MM.1S (cell line): Measurements from ENCODE around the gene CYP4F3.
"Not testable (repeated sequence)": the region's sequence is repeated elsewhere in the genome, so short reads cannot be mapped to it uniquely, and the experiment has no call there.

Experiments used
- DNase-seq: peaks from one replicate; pipeline ENCODE4 v3.0.0-alpha.2; 2015
- H2AFZ ChIP-seq: fragments of 300-600 bp; sonication (generic); 2 replicates; pipeline ENCODE4 v1.6.0; 2016; ENCODE audit warnings: antibody characterized with exemption, low read length
- H3F3A ChIP-seq: fragments of 300-600 bp; sonication (generic); 2 replicates; pipeline ENCODE4 v1.6.1; 2016; ENCODE audit warnings: mild to moderate bottlenecking, antibody characterized with exemption, low read length, moderate library complexity, mixed read lengths; ENCODE audit not compliant: insufficient read depth
- H3K27ac ChIP-seq: fragments of 300-600 bp; sonication (generic); 2 replicates; pipeline ENCODE4 v1.5.1; 2016; ENCODE audit warnings: mild to moderate bottlenecking, low read length
- H3K27me3 ChIP-seq: fragments of 300-600 bp; sonication (generic); replicated peaks from 2 replicates; pipeline ENCODE4 v1.6.0; 2016; ENCODE audit warnings: low read length; ENCODE audit not compliant: insufficient read depth
- H3K36me3 ChIP-seq: fragments of 300-600 bp; sonication (generic); replicated peaks from 2 replicates; pipeline ENCODE4 v1.6.1; 2016; ENCODE audit warnings: mild to moderate bottlenecking, low read length, mixed read lengths; ENCODE audit not compliant: insufficient read depth
- H3K4me1 ChIP-seq: fragments of 300-600 bp; sonication (generic); 2 replicates; pipeline ENCODE4 v1.6.1; 2016; ENCODE audit warnings: low read length, mixed read lengths
- H3K4me2 ChIP-seq: fragments of 300-600 bp; sonication (generic); 2 replicates; pipeline ENCODE4 v1.6.0; 2016; ENCODE audit warnings: low read depth, low read length
- H3K4me3 ChIP-seq: fragments of 300-600 bp; sonication (generic); 2 replicates; pipeline ENCODE4 v1.5.1; 2016; ENCODE audit warnings: low read length, mixed read lengths
- H3K79me2 ChIP-seq: fragments of 300-600 bp; sonication (generic); 2 replicates; pipeline ENCODE4 v1.6.1; 2016; ENCODE audit warnings: mixed run types, low read length, mixed read lengths
- H3K9ac ChIP-seq: fragments of 300-600 bp; sonication (generic); 2 replicates; pipeline ENCODE4 v1.6.1; 2016; ENCODE audit warnings: low read length, mixed read lengths
- H3K9me2 ChIP-seq: fragments of 300-600 bp; sonication (generic); replicated peaks from 2 replicates; pipeline ENCODE4 v1.6.1; 2016; ENCODE audit warnings: mild to moderate bottlenecking, low read length, mixed read lengths; ENCODE audit not compliant: insufficient read depth
- H3K9me3 ChIP-seq: fragments of 300-600 bp; sonication (generic); replicated peaks from 2 replicates; pipeline ENCODE4 v1.6.1; 2016; ENCODE audit warnings: mild to moderate bottlenecking, low read length, mixed read lengths; ENCODE audit not compliant: insufficient read depth
- H4K20me1 ChIP-seq: fragments of 300-600 bp; sonication (generic); 2 replicates; pipeline ENCODE4 v1.6.1; 2016; ENCODE audit warnings: mild to moderate bottlenecking, low read length, moderate library complexity, mixed read lengths; ENCODE audit not compliant: insufficient read depth
- CTCF ChIP-seq: fragments of 300-600 bp; sonication (generic); IDR thresholded peaks from 2 replicates; pipeline ENCODE4 v1.5.1; 2016; ENCODE audit warnings: antibody characterized with exemption, low read length, mixed read lengths
- EZH2 ChIP-seq: fragments of 300-600 bp; sonication (generic); optimal IDR thresholded peaks from 2 replicates; pipeline ENCODE3; 2017; ENCODE audit warnings: low read depth, mild to moderate bottlenecking, antibody characterized with exemption, low read length, mixed read lengths
- EZH2phosphoT487 ChIP-seq: fragments of 300-600 bp; sonication (generic); IDR thresholded peaks from 2 replicates; pipeline ENCODE4 v1.6.1; 2018; ENCODE audit warnings: antibody characterized with exemption, low read length

Gene CYP4F3

GRCh38 chr19:15595069-15595468, 45.6 kb upstream of the CYP4F3 start:
- H3K4me1 ChIP-seq: no peaks in the 10 kb centered on the region
- H3K27ac ChIP-seq: no peak overlapping the region
- no peak for DNase-seq
- no peak overlapping the region for H3K4me3 ChIP-seq
- H2AFZ ChIP-seq: no peak overlapping the region
- no peaks in the 10 kb centered on the region for H3K36me3 ChIP-seq
- H3K27me3 ChIP-seq: peaks cover 29% of the 10 kb centered on the region
- no peaks in the 10 kb centered on the region for H3F3A ChIP-seq
- no peak overlapping the region for H3K4me2 ChIP-seq
- no peaks in the 10 kb centered on the region for H4K20me1 ChIP-seq
- H3K79me2 ChIP-seq: no peaks in the 10 kb centered on the region
- no peak overlapping the region for H3K9ac ChIP-seq
- no peaks in the 10 kb centered on the region for H3K9me3 ChIP-seq
- no peaks in the 10 kb centered on the region for H3K9me2 ChIP-seq
- TF ChIP-seq EZH2: no peak
- no peak for TF ChIP-seq EZH2phosphoT487
- TF ChIP-seq CTCF: no peak

GRCh38 chr19:15607978-15608925, 32.4 kb upstream of the CYP4F3 start:
- not testable (repeated sequence) for H3K4me2 ChIP-seq

GRCh38 chr19:15609261-15609660, 31.4 kb upstream of the CYP4F3 start:
- Histone ChIP-seq H3K27ac (no peak overlapping the region), H3K9me3 (no peaks in the 10 kb centered on the region), H3K4me2 (no peak overlapping the region)

More at GRCh38 chr19:15607978-15608925, 32.4 kb upstream of the CYP4F3 start:
- peaks cover 60% of the 10 kb centered on the region for H3K27me3 ChIP-seq
- not testable (repeated sequence) for H3K9ac ChIP-seq, H3K4me3 ChIP-seq, DNase-seq, H3K9me3 ChIP-seq, H3F3A ChIP-seq, H3K36me3 ChIP-seq, H3K27ac ChIP-seq, H3K9me2 ChIP-seq, H3K4me1 ChIP-seq, H3K79me2 ChIP-seq, H2AFZ ChIP-seq, H4K20me1 ChIP-seq

More at GRCh38 chr19:15609261-15609660, 31.4 kb upstream of the CYP4F3 start:
- no peaks in the 10 kb centered on the region for H3K36me3 ChIP-seq
- H3K79me2 ChIP-seq: no peaks in the 10 kb centered on the region
- H3K4me3 ChIP-seq: no peak overlapping the region
- H3F3A ChIP-seq: no peaks in the 10 kb centered on the region
- no peaks in the 10 kb centered on the region for H3K4me1 ChIP-seq
- no peak overlapping the region for H2AFZ ChIP-seq
- TF ChIP-seq EZH2phosphoT487 (no peak), EZH2 (no peak), CTCF (no peak)
- H3K27me3 ChIP-seq: peaks cover 55% of the 10 kb centered on the region
- H4K20me1 ChIP-seq: no peaks in the 10 kb centered on the region
- no peak overlapping the region for H3K9ac ChIP-seq
- H3K9me2 ChIP-seq: no peaks in the 10 kb centered on the region
- DNase-seq: no peak
